Smooth muscle cell of bladder (primary cell): ENCODE data around the gene ETFB. TPM values are rescaled to one million over a fixed set of nuclear protein-coding genes. Genes with fewer than 3 reads are reported as not detected.

Experiments
- total RNA-seq: library from RNA; depleted of rRNA; stranded (reverse); fragments of >200 nt; gene quantifications from 2 replicates; pipeline ENCODE4 v1.2.3, GENCODE V29; 2014

Gene ETFB
- 189 and 194 TPM in 2 replicates for total RNA-seq

DNA sequence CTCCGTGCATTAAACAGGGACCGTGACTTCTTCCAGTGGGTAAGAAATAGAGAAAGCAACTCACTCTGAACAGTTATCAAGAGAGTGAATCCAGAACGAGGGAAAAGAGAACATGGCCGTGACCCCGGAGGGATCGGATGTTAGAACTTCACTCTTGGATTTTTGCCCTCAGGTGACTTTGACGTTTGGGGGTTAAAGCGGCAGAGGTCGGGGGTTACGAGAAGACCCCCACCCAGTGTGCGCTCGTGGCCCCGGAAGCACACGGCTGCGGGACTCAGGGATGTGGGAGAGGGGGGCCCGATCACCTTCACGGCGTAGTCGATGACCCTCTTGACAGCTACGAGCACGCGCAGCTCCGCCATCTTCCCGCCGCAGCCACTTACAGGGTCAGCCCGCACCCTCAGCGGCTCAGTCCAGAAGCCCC is at the start of gene ETFB:
Gene ETFB, minus strand, starts transcription at position 424 of the 424 bp plus-strand sequence. Its CDS starts 62 bp downstream, at position 362.

GRCh38 chr19:51387924-51388389 is 21.8 kb upstream of the ETFB start, which contains the start of gene LIM2:
Gene LIM2, minus strand, starts transcription at chr19:51387974. Its CDS starts 531 bp downstream, at chr19:51387443.

DNA sequence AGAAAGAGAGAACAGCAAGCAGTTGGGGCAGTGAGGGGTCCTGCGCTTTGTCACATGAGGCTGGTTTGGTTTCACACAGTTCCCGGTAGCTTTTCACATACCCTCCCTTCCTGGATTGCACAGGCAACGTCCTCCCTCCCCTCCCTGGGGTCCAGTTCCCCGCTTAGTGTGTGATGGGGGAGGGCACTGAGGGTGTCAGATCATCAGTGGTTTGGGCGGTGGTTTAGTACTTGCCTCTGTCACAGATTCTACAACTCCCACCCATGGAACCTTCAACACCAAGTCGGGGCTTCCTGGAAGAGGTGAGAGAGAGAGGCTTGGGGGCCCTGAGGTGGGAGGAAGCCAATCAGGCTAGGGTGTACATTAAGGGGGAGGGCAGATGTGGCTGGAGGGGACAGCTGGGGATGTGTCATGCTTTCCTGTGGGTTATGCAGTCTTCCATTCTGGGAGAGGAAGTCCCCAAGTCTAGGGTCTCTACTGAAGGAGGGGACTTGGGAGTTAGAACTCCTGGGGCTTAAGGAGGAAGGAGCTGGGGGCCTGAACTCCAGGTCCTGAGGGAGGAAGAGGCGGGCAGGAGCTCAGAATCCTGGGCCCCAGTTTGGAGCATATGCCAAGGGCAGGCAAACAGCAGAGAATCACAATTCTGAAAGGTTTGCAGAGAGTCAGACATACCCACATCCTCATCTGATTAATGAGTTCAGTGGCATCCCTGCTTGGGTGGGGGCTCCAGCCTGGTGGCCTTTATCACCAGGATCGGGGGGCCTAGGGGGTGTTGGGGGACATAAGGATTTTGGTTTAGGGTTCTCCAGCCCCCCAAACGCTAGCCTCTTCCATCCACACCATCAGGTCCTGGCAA is 6.7 kb upstream of the ETFB start, which contains the start of gene NKG7:
Gene NKG7, minus strand, starts transcription at position 6 of the 856 bp plus-strand sequence. CDS start 119 bp downstream, outside the sequence.

DNA sequence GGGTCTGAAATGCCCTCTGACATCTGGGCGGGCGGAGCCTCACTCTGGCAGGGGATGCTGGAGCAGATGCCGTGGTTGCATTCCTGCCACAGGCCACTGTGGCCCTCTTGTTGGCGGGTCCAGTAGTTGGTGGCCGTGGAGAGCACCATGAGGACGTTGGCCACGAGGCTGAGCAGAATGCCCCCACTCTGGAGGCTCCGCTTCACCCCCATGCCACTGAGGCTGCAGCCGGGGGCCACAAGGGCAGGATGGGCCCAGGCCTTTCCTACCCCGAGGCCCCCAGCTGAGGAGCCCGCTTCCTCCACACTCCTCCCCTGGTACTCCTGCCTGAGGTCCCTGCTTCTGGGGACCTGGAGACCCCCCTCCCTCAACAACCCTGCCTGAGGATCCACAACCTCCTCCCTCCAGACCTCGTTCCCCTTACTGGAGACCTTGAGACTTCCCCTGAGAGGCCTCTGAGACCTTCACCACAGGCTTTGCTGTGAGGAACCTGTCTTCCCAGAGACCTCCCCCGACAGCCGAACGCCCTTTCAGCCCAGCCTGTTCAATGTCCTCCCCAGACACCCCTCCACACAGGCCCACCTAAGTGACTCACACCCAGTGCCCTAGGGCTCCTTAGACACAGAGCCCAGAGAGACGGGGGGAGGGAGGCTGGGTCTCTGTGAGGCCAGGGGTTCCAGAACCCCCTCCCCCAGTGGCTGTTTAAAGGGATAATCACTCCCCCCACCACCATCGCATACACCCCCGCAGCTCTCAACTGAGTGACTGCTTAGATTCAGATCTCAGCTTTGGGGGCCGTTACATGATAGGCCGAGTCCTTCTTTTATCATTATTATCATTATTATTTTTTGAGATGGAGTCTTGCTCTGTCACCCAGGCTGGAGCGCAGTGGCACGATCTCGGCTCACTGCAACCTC is 2.4 kb upstream of the ETFB start, which contains the start of gene CLDND2:
Gene CLDND2, minus strand, starts transcription at position 638 of the 917 bp plus-strand sequence. Its CDS starts 426 bp downstream, at position 212.

DNA sequence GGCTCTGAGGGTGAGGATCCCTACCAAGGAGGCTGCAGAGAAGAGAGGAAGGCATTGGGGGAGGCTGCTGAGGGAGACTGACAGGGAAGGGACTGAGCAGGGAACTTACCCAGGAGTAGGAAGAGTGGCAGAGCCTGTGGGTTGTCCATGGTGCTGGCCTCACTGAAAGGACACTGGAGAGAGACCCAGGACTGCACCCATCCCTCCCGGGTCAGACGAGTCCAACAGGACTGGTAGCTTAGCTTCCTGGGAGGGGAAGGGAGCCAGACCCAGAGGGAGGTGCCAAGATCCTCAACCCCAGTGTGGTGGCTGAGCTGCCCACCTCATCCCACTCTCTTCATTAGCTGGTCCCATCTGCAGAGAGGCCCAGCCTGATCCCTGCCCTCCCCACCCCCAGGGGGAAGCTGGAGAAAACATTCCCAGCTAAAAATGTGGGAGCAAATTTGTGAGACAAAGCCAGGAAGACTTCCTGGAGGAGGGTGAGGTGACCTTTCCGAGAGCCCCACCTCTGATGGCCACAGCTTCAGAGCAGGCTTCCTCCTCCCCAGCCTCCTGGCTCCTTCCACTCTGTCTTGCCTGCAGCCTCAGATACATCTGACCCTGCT is 24.1 kb downstream of the ETFB start, which contains the start of gene VSIG10L:
Gene VSIG10L, minus strand, starts transcription at position 164 of the 605 bp plus-strand sequence. Its CDS starts 15 bp downstream, at position 149.

DNA sequence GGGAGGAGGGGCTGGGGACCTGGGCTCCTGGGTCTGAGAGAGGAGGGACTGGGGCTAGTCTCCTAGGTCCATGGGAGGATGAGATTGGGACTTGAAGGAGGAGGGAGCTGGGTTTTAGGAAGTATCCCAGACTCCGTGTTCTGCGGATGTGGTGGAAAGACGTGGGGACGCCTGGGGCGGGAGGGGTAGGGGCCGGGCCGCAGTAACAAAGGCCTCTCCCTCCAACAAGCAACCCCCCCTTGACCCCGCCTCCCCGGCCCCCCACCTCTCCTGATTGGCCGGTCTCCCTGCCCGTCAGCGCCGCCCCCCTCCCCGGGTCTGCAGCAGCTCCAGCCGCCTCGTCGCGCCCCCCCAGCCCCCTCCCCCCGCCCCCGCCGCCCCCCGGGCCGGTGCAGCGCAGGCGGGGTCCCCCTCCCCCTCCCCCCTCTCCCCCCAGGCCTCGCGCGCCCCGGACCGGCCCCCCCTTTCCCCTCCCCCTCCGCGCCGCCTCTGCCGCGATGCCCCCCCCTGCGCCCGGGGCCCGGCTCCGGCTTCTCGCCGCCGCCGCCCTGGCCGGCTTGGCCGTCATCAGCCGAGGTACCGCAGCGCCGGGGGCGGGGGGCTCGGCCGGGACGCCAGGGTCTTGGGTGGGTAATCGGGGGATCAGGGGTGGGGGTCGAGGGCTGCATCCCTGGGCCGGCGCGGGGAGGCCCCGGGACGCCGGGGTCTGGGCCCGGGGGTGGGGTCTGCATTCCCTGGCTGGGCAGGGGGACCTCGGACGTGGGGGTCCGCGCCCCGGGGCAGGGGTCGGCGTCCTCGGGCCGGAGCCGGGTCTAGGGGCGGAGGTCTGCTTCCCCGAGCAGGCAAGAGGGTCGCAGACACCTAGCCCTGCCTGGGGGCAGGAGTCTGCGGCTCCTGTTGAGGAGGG is 54.6 kb downstream of the ETFB start, which contains the start of gene IGLON5:
Gene IGLON5, plus strand, starts transcription at position 294 of the 907 bp plus-strand sequence. Its CDS starts 204 bp downstream, at position 498.

Other genes with a start within 250 kb of the ETFB start
- gene SIGLEC9, start 241.5 kb downstream of the ETFB start, total RNA-seq, result 0.09 TPM in 1 of 2 replicates, not detected in the other
- 0.09 TPM in 1 of 2 replicates, not detected in the other for gene SIGLEC7, start 224.1 kb downstream of the ETFB start, total RNA-seq
- not detected in 2 replicates for gene CD33, start 141.3 kb downstream of the ETFB start, total RNA-seq
- not detected in 2 replicates for gene SIGLECL1, start 115.3 kb downstream of the ETFB start, total RNA-seq
- gene IGLON5, start 54.7 kb downstream of the ETFB start, total RNA-seq, result not detected in 2 replicates
- gene VSIG10L, start 24.2 kb downstream of the ETFB start, total RNA-seq, result 0.14 and 0.28 TPM in 2 replicates
- 0.14 and 0.18 TPM in 2 replicates for gene CLDND2, start 2.6 kb upstream of the ETFB start, total RNA-seq
- not detected in 2 replicates for gene NKG7, start 6.3 kb upstream of the ETFB start, total RNA-seq
- not detected in 2 replicates for gene LIM2, start 21.6 kb upstream of the ETFB start, total RNA-seq
- gene C19orf84, start 24.2 kb upstream of the ETFB start, total RNA-seq, result not detected in 2 replicates
- gene SIGLEC10, start 51.3 kb upstream of the ETFB start, total RNA-seq, result not detected in 2 replicates
- gene SIGLEC8, start 92.1 kb upstream of the ETFB start, total RNA-seq, result not detected in 2 replicates
- not detected in 2 replicates for gene CEACAM18, start 112.2 kb upstream of the ETFB start, total RNA-seq
- not detected in 2 replicates for gene SIGLEC12, start 135.4 kb upstream of the ETFB start, total RNA-seq
- gene SIGLEC6, start 165.3 kb upstream of the ETFB start, total RNA-seq, result not detected in 2 replicates
- 2.7 and 4.4 TPM in 2 replicates for gene ZNF175, start 204.9 kb upstream of the ETFB start, total RNA-seq